HS-27A (cell line): ENCODE results near the gene STK31.
"Not testable (repeated sequence)": the region's sequence is repeated elsewhere in the genome, so short reads cannot be mapped to it uniquely, and the experiment has no call there.

Source experiments
- DNase-seq: peaks from one replicate; pipeline ENCODE4 v3.0.0-alpha.2; 2012; ENCODE audit warnings: low read depth, missing footprints

Gene STK31

GRCh38 chr7:23710000-23710399 lies at the start of gene STK31:
Gene STK31, plus strand, starts transcription at chr7:23710219. Its CDS starts 67 bp downstream, at chr7:23710286.
- DNase-seq = no peak

- no peak for DNase-seq
Measured at GRCh38 chr7:23661385-23661784, 48.6 kb upstream of the STK31 start.

- no peak for DNase-seq
Measured at GRCh38 chr7:23662124-23662983, 47.7 kb upstream of the STK31 start.

GRCh38 chr7:23662984-23663313 lies 47.1 kb upstream of the STK31 start:
- DNase-seq = no peak

GRCh38 chr7:23664122-23664521 lies 45.9 kb upstream of the STK31 start:
- DNase-seq = no peak

- no peak for DNase-seq
Measured at GRCh38 chr7:23672033-23672432, 38.0 kb upstream of the STK31 start.

GRCh38 chr7:23679898-23680413 lies 30.1 kb upstream of the STK31 start, which contains the start of gene FAM221A:
Gene FAM221A, plus strand, starts transcription at chr7:23680199. Its CDS starts 20 bp downstream, at chr7:23680219.
- peak; percentile 33 for DNase-seq

GRCh38 chr7:23680414-23681405 lies 29.3 kb upstream of the STK31 start:
- no peak for DNase-seq

GRCh38 chr7:23684041-23684440 lies 26.0 kb upstream of the STK31 start:
- DNase-seq = not testable (repeated sequence)

GRCh38 chr7:23685731-23686130 lies 24.3 kb upstream of the STK31 start:
- DNase-seq = no peak

- no peak for DNase-seq
Measured at GRCh38 chr7:23687011-23687410, 23.0 kb upstream of the STK31 start.

- no peak for DNase-seq
Measured at GRCh38 chr7:23689165-23689564, 20.9 kb upstream of the STK31 start.

GRCh38 chr7:23691320-23691719 lies 18.7 kb upstream of the STK31 start:
- no peak for DNase-seq

- no peak for DNase-seq
Measured at GRCh38 chr7:23693224-23693623, 16.8 kb upstream of the STK31 start.

GRCh38 chr7:23696916-23697441 lies 13.0 kb upstream of the STK31 start:
- DNase-seq = no peak

- no peak for DNase-seq
Measured at GRCh38 chr7:23698822-23699221, 11.2 kb upstream of the STK31 start.

- no peak for DNase-seq
Measured at GRCh38 chr7:23700046-23700445, 10.0 kb upstream of the STK31 start.

GRCh38 chr7:23709081-23709750 lies 803 bp upstream of the STK31 start:
- no peak for DNase-seq

GRCh38 chr7:23712368-23713284 lies 2.6 kb downstream of the STK31 start:
- DNase-seq = peak; percentile 47
